Neural cell (in vitro differentiated cells): ENCODE results near the gene PPP3R1.

Experiments
- CTCF ChIP-seq: fragments of 450-650 bp; IDR thresholded peaks from 2 replicates; pipeline ENCODE4 v1.5.1; 2014; ENCODE audit warnings: antibody characterized with exemption, mild to moderate bottlenecking, moderate library complexity; ENCODE audit not compliant: poor library complexity, severe bottlenecking
- EP300 ChIP-seq: fragments of 450-650 bp; conservative IDR thresholded peaks from 2 replicates; pipeline ENCODE4 v1.6.1; 2014; ENCODE audit warnings: antibody characterized with exemption, mild to moderate bottlenecking, moderate library complexity; ENCODE audit not compliant: poor library complexity, severe bottlenecking
- RAD21 ChIP-seq: fragments of 450-650 bp; conservative IDR thresholded peaks from 2 replicates; pipeline ENCODE4 v1.6.1; 2014; ENCODE audit warnings: antibody characterized with exemption, mild to moderate bottlenecking, moderate library complexity
- REST ChIP-seq: IDR thresholded peaks from 2 replicates; pipeline ENCODE4 v1.6.1; 2012; ENCODE audit warnings: borderline replicate concordance
- TAF1 ChIP-seq: IDR thresholded peaks from 2 replicates; pipeline ENCODE4 v1.6.1; 2012; ENCODE audit warnings: low read depth

GRCh38 chr2:68217729-68218128 is 34.6 kb downstream of the PPP3R1 start:
- no peak for TF ChIP-seq CTCF
- TF ChIP-seq REST: no peak
- TF ChIP-seq RAD21: no peak
- TF ChIP-seq EP300: no peak
- no peak for TF ChIP-seq TAF1
